Erythroblast (primary cell): ENCODE results near the gene NHLRC2.
A peak's percentile ranks its signal among the peaks of the same experiment; 100 is the strongest.
"Not testable (repeated sequence)": the region's sequence is repeated elsewhere in the genome, so short reads cannot be mapped to it uniquely, and the experiment has no call there.

ENCODE experiments used
- DNase-seq, 2 experiments: peaks; one replicate each; lab custom pipeline; 2025; lab: John Stamatoyannopoulos, UW
- GATA1 ChIP-seq: IDR thresholded peaks from 2 replicates; pipeline ENCODE4 v1.6.1; 2011; ENCODE audit warnings: low read depth, mild to moderate bottlenecking, control low read depth, low read length, moderate library complexity
- POLR2A ChIP-seq: IDR thresholded peaks from 2 replicates; pipeline ENCODE4 v1.6.1; 2011; ENCODE audit warnings: mild to moderate bottlenecking, low read length

Gene NHLRC2

DNA sequence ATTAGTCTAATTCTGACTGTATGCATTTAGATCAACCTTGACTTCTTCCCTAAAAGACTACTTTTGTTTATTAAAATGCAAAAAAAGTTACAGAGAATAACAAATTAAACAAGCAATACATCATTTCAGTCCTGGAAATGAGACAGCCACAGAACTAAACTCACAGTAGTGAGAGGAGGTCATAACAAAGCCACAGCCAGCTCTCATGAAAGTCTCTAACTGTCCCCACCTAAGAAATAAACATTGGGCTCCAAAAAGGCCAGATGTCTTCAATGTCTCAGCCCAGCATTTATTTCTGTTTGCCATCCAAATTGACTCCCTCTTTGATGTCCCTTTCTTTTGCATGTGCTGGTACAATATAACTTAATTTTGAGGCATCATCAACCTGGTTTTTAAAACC is 74.4 kb downstream of the NHLRC2 start:
- TF ChIP-seq GATA1, result no peak
- TF ChIP-seq POLR2A, result no peak
- no peak for DNase-seq

DNA sequence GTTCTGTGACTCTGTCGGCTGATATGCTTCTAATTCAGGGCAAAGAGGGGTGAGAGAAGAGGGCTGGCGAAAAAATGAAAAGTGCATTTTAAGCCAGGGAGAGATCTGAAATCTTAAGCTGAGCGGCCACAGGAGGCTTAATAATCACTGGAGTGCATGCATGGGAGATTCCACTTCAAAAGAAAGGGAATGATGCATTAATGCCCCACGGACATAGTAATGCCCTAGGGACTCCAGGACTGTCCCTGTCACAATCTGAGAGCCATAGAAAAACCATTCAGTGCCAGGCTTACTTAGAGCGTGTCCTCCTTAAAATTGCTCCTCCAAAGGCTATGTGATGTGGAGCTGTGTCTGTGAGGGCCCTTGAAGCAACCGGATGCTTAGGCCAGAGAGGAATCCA is 75.1 kb downstream of the NHLRC2 start:
- no peak for DNase-seq
- TF ChIP-seq GATA1, result no peak
- no peak for TF ChIP-seq POLR2A

DNA sequence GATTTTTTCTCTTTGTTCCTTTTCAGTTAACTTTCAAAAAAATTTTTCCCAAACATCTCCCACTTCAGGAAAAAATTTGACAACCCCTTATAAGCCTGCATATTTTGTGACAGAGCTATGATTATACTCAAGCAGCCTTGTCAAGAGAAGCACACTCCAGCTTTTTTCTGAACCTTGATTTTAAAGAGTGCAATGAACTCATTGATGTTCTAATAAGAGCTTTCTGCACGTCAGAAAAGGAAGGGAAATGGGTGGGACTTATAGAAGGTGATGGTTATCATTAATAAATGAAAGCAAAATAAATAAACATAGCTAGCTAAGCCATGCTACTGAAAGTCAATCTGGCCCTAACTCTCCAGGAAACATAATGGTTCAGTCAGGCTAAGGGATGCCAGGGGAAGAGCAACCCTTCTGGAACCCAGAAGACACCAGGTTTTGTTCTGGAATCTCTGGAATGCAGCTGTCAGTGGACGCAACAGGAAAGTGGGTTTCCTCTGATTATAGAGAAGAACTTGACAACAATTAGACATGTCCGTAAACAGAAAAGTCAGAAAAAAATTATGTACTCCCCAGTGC is 76.1 kb downstream of the NHLRC2 start:
- TF ChIP-seq POLR2A (no peak), GATA1 (no peak)
- no peak for DNase-seq

DNA sequence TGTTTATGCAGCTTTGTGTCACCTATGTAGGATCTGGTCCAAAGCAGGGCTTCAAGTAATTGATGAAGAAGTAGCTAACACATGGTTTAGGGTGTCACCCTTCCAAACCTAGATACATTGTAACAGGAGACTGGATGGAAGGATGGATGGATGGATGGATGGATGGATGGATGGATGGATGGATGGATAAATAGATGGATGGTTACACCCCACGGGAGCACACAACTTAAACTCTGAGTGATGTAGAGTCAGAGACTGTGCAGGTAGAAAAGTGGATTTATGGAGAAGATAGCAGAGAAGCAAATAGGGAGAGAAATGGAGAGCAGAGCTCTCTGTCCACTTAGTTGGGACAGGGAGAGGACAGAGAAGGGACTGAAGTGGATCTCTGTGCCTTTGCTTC is 78.4 kb downstream of the NHLRC2 start:
- no peak for DNase-seq

DNA sequence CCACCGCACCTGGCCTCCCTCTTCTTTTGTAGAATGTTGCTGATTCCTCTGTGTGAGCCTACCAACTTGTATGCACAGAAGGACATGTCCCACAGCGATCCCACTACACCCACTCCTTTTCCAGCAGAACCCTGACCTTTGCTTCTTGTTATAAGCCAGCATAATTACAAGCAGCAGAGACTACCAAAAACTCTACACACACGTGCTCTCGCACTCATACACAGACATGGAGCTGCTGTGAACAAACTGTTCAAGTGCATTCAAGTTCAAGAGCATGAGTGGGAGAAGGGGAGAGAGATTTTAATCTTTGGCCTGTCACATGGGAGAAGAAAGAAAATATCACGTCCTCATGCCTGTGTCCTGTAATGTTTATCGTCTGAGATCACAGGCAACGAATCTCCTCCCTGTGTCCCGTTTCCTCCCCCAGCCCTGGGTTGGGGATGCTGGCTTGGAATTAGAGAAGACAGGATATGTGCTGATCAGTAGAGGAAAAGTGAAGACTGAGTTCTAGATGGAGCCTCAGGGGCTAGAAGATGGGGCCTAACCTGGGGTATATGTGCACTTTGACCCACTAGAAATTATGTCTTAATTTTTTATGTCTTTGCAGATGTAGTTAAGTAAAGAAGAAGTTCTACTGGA is 79.6 kb downstream of the NHLRC2 start:
- DNase-seq, result no peak
- TF ChIP-seq GATA1, result no peak
- TF ChIP-seq POLR2A, result no peak

More for the DNA sequence above, 78.4 kb downstream of the NHLRC2 start:
- no peak for TF ChIP-seq GATA1
- no peak for TF ChIP-seq POLR2A

DNA sequence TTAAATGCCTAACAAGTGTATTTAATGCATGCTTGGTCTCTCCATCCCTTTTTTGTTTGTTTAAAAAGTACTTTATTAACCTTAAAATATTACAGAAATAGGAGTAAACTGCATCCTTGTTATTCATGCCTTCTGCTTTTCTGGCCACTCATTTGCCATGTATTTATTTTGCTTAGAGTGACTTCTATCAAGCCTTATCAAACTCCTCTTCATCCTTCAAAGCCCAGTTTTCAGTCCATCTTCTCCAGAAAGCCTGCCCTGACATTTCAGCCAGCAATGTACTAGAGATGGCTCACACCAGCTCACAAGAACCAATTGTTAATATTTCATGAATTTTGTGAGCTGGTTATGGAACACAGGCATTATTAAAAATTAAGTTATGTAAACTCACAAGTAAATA is 82.8 kb downstream of the NHLRC2 start:
- TF ChIP-seq GATA1 (no peak), POLR2A (no peak)
- no peak for DNase-seq

DNA sequence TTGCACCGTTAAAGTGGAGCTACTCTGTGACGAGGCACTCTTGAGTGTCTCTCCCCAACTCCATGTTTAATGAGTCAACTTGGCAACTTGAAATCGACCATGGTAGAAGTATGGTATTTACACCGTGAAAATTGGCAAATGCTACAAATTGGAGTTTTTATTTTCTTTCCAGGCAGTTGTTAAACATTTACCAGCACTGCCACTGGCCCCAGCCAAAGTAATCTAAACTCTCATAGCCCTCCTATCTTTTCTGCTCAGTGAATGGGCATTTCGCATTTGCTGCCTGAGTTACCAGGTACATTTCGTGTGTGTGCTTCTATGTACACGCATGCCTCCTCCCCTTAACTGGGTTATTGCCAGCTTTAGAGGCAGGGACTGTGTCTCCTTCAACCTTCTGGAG is 83.3 kb downstream of the NHLRC2 start:
- TF ChIP-seq GATA1, result no peak
- no peak for TF ChIP-seq POLR2A
- no peak for DNase-seq

DNA sequence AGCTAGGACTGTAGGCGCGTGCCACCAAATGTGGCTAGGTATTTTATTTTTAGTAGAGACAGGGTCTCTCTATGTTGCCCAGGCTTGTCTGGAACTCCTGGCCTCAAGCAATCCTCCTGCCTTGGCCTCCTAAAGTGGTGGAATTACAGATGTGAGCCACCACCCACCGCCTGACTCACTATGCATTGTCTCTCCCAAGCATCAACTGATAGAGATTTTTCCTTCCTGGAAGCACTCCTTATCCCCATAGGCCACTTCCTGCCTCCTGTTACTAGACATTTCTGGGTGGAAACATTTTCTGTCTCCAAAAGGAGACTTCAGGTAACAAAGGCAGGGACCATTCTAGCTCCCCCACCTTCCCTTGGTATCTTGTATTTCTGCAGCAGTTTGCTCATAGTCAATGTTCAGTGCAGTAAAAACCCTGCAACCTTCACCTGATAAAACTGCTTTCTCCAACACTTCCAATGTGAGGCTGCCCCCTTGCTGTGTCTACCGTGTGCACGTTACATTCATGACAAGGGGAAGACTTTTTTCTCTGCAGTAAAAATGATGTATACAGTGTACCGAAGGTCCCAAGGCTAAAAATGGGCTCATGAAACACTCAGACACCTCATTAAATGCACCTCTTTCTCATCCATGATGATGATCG is 84.9 kb downstream of the NHLRC2 start:
- peak; percentile 12 to 14 for DNase-seq
- TF ChIP-seq GATA1 (no peak), POLR2A (no peak)

DNA sequence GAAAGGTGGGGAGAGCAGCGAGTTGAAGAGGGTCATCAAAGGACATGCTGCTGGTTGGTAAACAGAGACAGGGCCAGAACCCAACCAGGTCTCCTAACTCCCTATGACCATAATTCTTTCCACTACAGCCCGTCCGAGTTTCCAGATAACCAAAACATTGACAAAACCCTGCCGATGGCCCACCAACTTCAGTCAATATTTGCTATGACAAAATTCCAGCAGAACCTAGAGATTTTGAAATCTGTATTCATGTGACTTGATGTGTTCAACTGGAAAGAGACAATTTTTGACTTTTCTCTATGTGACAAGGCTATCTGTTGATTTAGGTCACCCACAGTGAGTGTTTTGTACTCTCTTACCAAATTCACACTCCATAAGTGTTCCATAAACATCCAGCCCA is 86.7 kb downstream of the NHLRC2 start:
- TF ChIP-seq GATA1 (no peak), POLR2A (no peak)
- DNase-seq, result no peak

DNA sequence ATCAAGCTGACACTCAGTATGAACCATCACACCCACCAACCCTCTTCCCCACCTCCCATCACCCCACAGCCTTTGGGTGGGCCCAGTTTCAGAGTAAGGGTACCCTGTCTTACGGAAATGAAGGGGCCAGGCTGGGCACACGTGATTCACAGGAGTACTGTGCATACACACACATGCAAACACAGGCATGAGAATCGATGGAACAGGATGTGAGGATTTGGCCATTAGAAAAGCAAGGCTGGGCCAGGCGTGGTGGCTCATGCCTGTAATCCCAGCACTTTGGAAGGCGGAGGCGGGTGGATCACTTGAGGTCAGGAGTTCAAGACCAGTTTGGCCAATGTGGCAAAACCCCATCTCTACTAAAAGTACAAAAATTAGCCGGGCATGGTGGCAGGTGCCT is 88.7 kb downstream of the NHLRC2 start:
- DNase-seq, result not testable (repeated sequence)

DNA sequence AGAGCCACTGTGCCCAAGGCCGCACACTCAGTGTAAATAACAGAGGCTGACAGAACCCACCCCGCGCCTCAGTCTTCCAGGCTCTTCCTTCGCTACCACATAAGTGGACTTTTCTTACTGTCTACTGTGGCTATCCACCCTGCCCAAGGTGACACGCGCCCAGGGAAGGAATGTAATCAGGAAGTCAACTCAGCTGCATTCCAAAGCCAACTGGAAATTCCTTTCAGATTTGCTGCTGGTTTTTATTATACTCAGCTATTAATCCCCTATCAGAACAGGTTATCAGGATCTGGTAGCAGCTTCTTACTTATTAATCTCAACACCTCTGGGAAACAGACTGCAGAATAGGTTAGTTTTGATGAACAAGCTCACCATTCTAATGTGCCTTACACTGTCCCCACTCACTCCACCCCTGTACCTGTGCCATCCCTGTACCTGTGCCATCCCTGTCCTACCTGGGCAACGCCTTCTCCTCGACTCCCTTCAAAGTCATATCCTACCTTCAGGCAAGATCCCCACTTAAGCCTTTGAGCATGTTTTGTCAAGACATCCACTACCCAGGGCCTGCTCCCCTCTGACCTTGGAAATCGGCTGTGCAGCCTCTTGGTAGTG is 90.7 kb downstream of the NHLRC2 start:
- no peak for TF ChIP-seq GATA1
- TF ChIP-seq POLR2A, result no peak
- no peak for DNase-seq

DNA sequence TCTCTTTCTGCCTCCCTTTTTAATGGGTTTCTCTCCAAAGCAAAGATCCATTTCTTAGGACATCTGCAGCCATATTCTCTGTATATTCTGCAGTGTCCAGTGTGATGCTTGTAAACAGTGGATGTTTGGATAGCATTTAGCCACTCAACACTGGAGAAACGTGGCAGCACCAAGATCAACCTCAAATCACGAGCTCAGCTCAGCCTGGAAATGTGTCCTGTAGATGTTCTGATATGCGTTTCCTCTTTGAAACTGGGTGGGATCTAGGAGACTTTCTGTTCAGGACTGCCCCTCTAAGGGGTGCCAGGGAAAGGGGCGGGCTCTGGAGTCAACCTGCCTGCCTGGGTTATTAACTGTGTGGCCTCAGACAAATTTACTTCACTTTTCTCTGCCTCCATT is 91.2 kb downstream of the NHLRC2 start:
- DNase-seq, result no peak
- TF ChIP-seq GATA1, result no peak
- TF ChIP-seq POLR2A, result no peak

DNA sequence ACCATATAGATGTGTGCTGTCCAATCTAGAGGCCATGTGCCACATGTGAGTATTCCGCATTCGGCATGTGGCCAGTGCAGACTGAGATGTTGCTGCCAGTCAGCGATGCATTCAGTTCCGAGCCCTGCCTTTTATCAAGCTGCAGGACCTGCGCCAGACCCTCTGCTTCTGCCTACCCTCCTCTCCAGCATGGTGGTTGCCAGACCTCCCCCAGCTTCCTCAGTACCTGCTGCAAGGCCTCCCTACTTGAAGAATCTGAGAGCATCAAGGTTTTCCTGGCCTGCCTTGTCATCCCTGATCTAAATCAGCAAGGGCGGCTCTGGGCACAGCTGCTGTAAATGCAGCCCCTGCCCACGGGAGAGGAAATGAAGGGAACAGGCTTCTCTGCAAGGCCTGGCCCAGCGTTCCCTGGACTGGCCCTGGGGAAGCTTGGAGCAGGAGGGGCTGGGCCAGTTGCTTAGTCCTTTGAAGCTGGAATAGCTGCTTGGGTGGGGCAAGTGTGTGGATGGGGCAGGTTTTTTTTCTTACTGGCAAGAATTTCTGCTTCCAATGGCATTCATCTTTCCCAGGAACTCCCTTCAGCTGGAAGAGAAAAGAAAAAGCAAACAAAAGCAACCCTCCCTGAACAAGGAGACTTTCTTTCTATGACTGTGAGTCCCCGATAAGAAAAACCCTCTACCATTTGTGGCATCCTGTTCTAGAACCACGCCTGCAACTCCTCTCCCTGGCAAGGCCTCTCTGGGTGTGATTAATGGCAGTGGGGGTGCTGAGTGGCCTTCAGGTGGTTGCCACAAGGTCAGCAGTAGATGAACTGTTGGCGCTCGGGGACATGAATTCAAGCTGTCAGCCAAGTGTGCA is 93.0 kb downstream of the NHLRC2 start:
- DNase-seq, result peak; percentile 23 to 63
- TF ChIP-seq GATA1, result no peak
- no peak for TF ChIP-seq POLR2A
